H1 (cell line): ENCODE measurements around the gene TUBAL3.

Experiments used
- FOSL1 ChIP-seq: IDR thresholded peaks from 2 replicates; pipeline ENCODE4 v1.6.1; 2011; ENCODE audit warnings: mild to moderate bottlenecking, low read depth, low read length, moderate library complexity; ENCODE audit not compliant: insufficient read depth
- GABPA ChIP-seq: IDR thresholded peaks from 2 replicates; pipeline ENCODE4 v1.6.1; 2011; ENCODE audit warnings: mild to moderate bottlenecking, low read length, moderate library complexity, borderline replicate concordance; ENCODE audit not compliant: insufficient read depth
- HDAC6 ChIP-seq: IDR thresholded peaks from one replicate; pipeline ENCODE4 v1.7.1; 2012; ENCODE audit warnings: low read depth, mild to moderate bottlenecking, inconsistent platforms, low read length, moderate library complexity
- POLR2A ChIP-seq, 2 experiments: IDR thresholded peaks; 1 replicate in 1 of 2; 2 replicates in 1 of 2; pipeline ENCODE4 v1.6.1; 2011; ENCODE audit warnings: low read depth in 2 of 2, low read length in 2 of 2, mild to moderate bottlenecking in 2 of 2; ENCODE audit errors: control extremely low read depth in 1 of 2

DNA sequence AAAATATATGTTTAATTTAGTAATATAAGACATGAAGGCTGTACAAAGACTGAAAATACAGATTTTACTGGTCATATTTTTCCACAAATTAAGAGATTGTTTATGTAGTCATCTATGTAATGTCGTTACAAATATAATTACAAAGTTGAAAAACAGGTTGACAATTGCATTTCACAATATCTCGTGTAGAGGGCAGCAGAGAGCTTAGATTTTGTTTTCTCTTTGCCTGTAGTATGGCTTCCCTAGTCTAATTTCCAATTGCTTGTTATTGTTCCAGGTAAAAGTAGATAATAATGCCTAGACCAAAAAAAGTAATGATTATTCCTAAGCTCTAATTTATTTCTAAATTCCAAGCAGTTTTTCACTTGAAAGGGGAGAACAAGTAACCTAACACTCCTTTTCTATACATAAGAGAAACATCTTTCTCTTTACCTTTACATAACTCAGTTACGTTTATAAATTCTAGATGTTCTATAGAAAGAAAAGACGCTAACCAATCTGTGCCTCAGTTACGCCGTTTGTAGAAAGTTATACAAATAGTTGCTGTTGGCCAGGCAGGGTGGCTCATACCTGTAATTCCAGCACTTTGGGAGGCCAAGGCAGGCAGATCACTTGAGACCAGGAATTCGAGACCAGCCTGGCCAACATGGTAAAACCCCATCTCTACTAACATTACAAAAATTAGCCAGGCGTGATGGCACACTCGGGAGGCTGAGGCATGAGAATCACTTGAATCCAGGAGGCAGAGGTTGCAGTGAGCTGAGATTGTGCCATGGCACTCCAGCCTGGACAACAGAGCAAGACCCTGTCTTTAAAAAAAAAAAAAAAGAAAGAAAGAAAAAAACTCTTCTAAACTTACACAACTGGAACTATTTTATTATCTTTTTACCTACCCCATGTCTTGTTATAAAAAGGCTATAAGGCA lies 37.7 kb upstream of the TUBAL3 start:
- no peak for TF ChIP-seq GABPA
- no peak for TF ChIP-seq POLR2A (IDR thresholded peaks at IDR 0.05; ENCODE audit: control extremely low read depth in 1 of 2, low read depth in 2 of 2, low read length in 2 of 2)
- TF ChIP-seq HDAC6 = no peak
- TF ChIP-seq FOSL1 = no peak
